IMR-90 (cell line): ENCODE data around the gene PRR12.

Experiments
- BHLHE40 ChIP-seq: fragments of 150-350 bp; IDR thresholded peaks from 2 replicates; pipeline ENCODE4 v1.6.1; 2016; ENCODE audit warnings: mild to moderate bottlenecking, low read depth, low read length
- CTCF ChIP-seq: conservative IDR thresholded peaks from 2 replicates; pipeline ENCODE4 v1.5.1; 2012; ENCODE audit warnings: mild to moderate bottlenecking, low read depth, low read length, improper control_type of control experiment
- ELK1 ChIP-seq: fragments of 150-350 bp; IDR thresholded peaks from 2 replicates; pipeline ENCODE4 v1.6.1; 2016; ENCODE audit warnings: low read depth, mild to moderate bottlenecking, low read length, moderate library complexity, borderline replicate concordance
- FOS ChIP-seq: fragments of 150-350 bp; IDR thresholded peaks from 2 replicates; pipeline ENCODE4 v1.6.1; 2016; ENCODE audit warnings: low read depth, low read length
- NFE2L2 ChIP-seq: fragments of 150-350 bp; IDR thresholded peaks from 2 replicates; pipeline ENCODE4 v1.6.1; 2016; ENCODE audit warnings: low read depth, mild to moderate bottlenecking, low read length
- POLR2A ChIP-seq: IDR thresholded peaks from 2 replicates; pipeline ENCODE4 v1.6.1; 2012; ENCODE audit warnings: mild to moderate bottlenecking, low read depth, low read length
- RCOR1 ChIP-seq: IDR thresholded peaks from 2 replicates; pipeline ENCODE4 v1.6.1; 2012; ENCODE audit warnings: mild to moderate bottlenecking, low read length, improper control_type of control experiment; ENCODE audit not compliant: insufficient replicate concordance
- SMC3 ChIP-seq: fragments of 150-350 bp; IDR thresholded peaks from 2 replicates; pipeline ENCODE4 v1.6.1; 2016; ENCODE audit warnings: low read depth, mild to moderate bottlenecking, antibody characterized with exemption, low read length, moderate library complexity
- USF2 ChIP-seq: fragments of 150-350 bp; IDR thresholded peaks from 2 replicates; pipeline ENCODE4 v1.6.1; 2017; ENCODE audit warnings: mild to moderate bottlenecking, antibody characterized with exemption, low read length, low read depth

GRCh38 chr19:49655570-49656455 is 64.8 kb downstream of the PRR12 start:
- TF ChIP-seq CTCF (no peak), BHLHE40 (no peak), USF2 (no peak), ELK1 (no peak), NFE2L2 (no peak), FOS (no peak), RCOR1 (no peak), POLR2A (no peak), SMC3 (no peak)
